HEK293 (cell line): ENCODE data around the gene TPD52L1.

ENCODE experiments used
- KLF7 ChIP-seq: fragments of 450-650 bp; formaldehyde crosslinking; IDR thresholded peaks from 2 replicates; pipeline ENCODE4 v1.5.1; 2016; ENCODE audit warnings: missing biosample characterization, missing genetic modification characterization, borderline replicate concordance
- PRDM6 ChIP-seq: fragments of 450-650 bp; formaldehyde crosslinking; IDR thresholded peaks from 2 replicates; pipeline ENCODE4 v1.5.1; 2017; ENCODE audit warnings: missing biosample characterization, missing genetic modification characterization
- ZBTB20 ChIP-seq: fragments of 450-650 bp; formaldehyde crosslinking; IDR thresholded peaks from 2 replicates; pipeline ENCODE4 v1.5.1; 2016; ENCODE audit warnings: missing biosample characterization, missing genetic modification characterization
- ZBTB49 ChIP-seq: fragments of 450-650 bp; formaldehyde crosslinking; IDR thresholded peaks from 2 replicates; pipeline ENCODE4 v1.5.1; 2016; ENCODE audit warnings: missing biosample characterization, missing genetic modification characterization, low read depth
- ZNF138 ChIP-seq: fragments of 450-650 bp; formaldehyde crosslinking; IDR thresholded peaks from 2 replicates; pipeline ENCODE4 v1.5.1; 2016; ENCODE audit warnings: missing biosample characterization, missing genetic modification characterization, borderline replicate concordance
- ZNF274 ChIP-seq, 2 experiments: fragments of 200-500 bp in 1 of 2; fragments of 450-650 bp in 1 of 2; sonication (Bioruptor generic) in 1 of 2; formaldehyde crosslinking in 1 of 2; IDR thresholded peaks; 2 replicates each; pipeline versions ENCODE4 v1.5.1 to v1.6.1; 2014 to 2016; ENCODE audit warnings: borderline replicate concordance in 1 of 2, inconsistent platforms in 1 of 2, low read length in 1 of 2, missing biosample characterization in 1 of 2, missing genetic modification characterization in 1 of 2
- ZNF530 ChIP-seq: fragments of 450-650 bp; formaldehyde crosslinking; IDR thresholded peaks from 2 replicates; pipeline ENCODE4 v1.5.1; 2016; ENCODE audit warnings: low read depth, missing biosample characterization, missing genetic modification characterization
- ZNF561 ChIP-seq: fragments of 450-650 bp; IDR thresholded peaks from 2 replicates; pipeline ENCODE4 v1.5.1; 2018; ENCODE audit warnings: missing biosample characterization, missing genetic modification characterization, borderline replicate concordance
- ZNF645 ChIP-seq: fragments of 450-650 bp; formaldehyde crosslinking; IDR thresholded peaks from 2 replicates; pipeline ENCODE4; 2016; ENCODE audit warnings: missing biosample characterization, missing genetic modification characterization
- TF ChIP-seq, protein P1 (sequence below): fragments of 450-650 bp; formaldehyde crosslinking; IDR thresholded peaks from 2 replicates; pipeline ENCODE4 v1.5.1; 2016; ENCODE audit warnings: missing biosample characterization, missing genetic modification characterization
- TF ChIP-seq, protein P2 (sequence below): fragments of 450-650 bp; formaldehyde crosslinking; IDR thresholded peaks from 2 replicates; pipeline ENCODE4 v1.5.1; 2016; ENCODE audit warnings: missing biosample characterization, missing genetic modification characterization
- TF ChIP-seq, protein P3 (sequence below): fragments of 450-650 bp; formaldehyde crosslinking; IDR thresholded peaks from 2 replicates; pipeline ENCODE4 v1.5.1; 2017; ENCODE audit warnings: missing biosample characterization, missing genetic modification characterization

DNA sequence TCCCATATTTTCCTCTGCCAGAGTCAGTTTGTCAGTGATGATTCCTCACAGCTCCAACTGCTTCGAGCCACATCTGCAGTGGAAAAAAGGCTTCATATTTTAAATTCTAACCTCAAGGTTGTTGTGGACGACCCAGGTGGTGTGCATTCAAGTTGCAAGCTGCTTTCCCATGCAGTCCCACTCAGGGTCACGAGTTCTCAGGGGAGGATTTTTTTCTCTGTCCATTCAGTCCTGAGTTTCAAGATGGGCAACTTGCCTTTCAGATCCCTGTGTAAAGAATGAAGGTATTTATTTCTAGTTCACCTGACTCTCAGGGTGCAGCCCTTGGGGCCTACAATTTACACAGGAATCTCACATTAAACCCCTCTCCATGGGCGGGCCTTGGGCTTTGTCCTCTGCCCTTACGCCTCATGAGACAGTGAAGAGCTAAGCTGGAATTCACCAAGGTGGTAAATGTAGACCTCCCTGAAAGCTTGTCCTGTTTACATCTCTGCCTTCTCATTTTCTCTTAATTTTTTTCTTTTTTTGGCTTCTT is 65.9 kb downstream of the TPD52L1 start:
- TF ChIP-seq, protein P1, sequence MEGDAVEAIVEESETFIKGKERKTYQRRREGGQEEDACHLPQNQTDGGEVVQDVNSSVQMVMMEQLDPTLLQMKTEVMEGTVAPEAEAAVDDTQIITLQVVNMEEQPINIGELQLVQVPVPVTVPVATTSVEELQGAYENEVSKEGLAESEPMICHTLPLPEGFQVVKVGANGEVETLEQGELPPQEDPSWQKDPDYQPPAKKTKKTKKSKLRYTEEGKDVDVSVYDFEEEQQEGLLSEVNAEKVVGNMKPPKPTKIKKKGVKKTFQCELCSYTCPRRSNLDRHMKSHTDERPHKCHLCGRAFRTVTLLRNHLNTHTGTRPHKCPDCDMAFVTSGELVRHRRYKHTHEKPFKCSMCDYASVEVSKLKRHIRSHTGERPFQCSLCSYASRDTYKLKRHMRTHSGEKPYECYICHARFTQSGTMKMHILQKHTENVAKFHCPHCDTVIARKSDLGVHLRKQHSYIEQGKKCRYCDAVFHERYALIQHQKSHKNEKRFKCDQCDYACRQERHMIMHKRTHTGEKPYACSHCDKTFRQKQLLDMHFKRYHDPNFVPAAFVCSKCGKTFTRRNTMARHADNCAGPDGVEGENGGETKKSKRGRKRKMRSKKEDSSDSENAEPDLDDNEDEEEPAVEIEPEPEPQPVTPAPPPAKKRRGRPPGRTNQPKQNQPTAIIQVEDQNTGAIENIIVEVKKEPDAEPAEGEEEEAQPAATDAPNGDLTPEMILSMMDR (tag by site-specific recombination): no peak
- TF ChIP-seq ZNF274 (IDR thresholded peaks at IDR 0.05; ENCODE audit: low read length) (no peak), ZNF274 (tag by site-specific recombination; IDR thresholded peaks at IDR 0.05; ENCODE audit: borderline replicate concordance) (no peak), ZNF645 (tag by site-specific recombination) (no peak), ZBTB20 (tag by site-specific recombination) (no peak), KLF7 (tag by site-specific recombination) (no peak), ZNF530 (no peak), ZNF561 (tag by site-specific recombination) (no peak), PRDM6 (tag by site-specific recombination) (no peak), ZBTB49 (tag by site-specific recombination) (no peak), ZNF138 (no peak)
- TF ChIP-seq, protein P2, sequence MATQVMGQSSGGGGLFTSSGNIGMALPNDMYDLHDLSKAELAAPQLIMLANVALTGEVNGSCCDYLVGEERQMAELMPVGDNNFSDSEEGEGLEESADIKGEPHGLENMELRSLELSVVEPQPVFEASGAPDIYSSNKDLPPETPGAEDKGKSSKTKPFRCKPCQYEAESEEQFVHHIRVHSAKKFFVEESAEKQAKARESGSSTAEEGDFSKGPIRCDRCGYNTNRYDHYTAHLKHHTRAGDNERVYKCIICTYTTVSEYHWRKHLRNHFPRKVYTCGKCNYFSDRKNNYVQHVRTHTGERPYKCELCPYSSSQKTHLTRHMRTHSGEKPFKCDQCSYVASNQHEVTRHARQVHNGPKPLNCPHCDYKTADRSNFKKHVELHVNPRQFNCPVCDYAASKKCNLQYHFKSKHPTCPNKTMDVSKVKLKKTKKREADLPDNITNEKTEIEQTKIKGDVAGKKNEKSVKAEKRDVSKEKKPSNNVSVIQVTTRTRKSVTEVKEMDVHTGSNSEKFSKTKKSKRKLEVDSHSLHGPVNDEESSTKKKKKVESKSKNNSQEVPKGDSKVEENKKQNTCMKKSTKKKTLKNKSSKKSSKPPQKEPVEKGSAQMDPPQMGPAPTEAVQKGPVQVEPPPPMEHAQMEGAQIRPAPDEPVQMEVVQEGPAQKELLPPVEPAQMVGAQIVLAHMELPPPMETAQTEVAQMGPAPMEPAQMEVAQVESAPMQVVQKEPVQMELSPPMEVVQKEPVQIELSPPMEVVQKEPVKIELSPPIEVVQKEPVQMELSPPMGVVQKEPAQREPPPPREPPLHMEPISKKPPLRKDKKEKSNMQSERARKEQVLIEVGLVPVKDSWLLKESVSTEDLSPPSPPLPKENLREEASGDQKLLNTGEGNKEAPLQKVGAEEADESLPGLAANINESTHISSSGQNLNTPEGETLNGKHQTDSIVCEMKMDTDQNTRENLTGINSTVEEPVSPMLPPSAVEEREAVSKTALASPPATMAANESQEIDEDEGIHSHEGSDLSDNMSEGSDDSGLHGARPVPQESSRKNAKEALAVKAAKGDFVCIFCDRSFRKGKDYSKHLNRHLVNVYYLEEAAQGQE (tag by site-specific recombination): no peak
- TF ChIP-seq, protein P3, sequence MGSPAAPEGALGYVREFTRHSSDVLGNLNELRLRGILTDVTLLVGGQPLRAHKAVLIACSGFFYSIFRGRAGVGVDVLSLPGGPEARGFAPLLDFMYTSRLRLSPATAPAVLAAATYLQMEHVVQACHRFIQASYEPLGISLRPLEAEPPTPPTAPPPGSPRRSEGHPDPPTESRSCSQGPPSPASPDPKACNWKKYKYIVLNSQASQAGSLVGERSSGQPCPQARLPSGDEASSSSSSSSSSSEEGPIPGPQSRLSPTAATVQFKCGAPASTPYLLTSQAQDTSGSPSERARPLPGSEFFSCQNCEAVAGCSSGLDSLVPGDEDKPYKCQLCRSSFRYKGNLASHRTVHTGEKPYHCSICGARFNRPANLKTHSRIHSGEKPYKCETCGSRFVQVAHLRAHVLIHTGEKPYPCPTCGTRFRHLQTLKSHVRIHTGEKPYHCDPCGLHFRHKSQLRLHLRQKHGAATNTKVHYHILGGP (tag by site-specific recombination): no peak
